ENCODE data around the gene TGFB3.
"Not testable (repeated sequence)": the region's sequence is repeated elsewhere in the genome, so short reads cannot be mapped to it uniquely, and the experiment has no call there.

TGFB3 gene

DNA sequence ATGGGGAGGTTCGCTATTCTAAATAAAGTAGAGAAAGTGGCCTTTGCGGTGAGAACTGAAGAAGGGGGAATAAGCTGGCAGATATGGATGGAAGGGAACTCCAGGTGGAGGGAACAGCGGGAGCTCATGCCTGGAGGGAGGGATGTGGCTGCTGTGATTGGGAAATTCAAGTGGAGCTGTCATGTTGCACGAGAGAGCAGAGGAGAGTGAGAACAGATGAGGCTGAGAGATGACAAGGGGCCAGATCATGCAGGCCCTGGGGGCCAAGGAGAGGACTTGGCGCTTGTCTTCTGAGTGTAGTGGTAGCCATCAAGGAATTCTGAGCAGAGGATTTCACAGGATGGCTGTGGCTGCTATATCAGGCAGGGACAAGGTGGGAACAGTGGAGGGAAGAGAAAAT, 35.0 kb downstream of the TGFB3 start:
- no peak for DNase-seq

DNA sequence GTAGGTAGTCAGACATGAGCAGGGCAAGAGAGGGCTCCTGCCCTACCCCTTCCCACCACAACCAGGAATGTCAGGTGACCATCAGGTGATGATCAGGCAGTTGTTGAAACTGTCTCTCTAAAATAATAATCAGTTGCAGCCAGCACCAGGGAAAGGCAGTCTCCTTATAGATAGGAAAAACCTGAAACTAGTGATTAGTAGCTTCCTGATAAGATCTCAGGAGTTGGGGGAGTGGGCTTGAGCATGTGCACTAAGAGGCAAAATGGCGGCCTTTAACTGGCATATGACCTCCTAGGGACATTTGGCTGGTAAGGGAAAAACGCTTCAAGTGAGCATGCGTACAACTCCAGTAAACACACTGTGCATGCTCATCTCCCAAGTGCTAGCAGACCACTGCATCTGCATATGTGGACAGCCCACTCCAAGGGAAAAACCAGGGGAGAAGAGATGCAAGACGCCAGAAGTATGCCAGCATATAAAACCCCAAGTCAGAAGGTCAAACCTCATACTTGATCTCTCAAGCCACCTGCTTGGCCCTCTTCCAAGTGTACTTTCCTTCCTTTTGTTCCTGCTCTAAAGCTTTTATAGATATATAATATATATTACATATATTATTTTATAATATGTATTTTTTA, 37.1 kb downstream of the TGFB3 start:
- DNase-seq, result no peak

DNA sequence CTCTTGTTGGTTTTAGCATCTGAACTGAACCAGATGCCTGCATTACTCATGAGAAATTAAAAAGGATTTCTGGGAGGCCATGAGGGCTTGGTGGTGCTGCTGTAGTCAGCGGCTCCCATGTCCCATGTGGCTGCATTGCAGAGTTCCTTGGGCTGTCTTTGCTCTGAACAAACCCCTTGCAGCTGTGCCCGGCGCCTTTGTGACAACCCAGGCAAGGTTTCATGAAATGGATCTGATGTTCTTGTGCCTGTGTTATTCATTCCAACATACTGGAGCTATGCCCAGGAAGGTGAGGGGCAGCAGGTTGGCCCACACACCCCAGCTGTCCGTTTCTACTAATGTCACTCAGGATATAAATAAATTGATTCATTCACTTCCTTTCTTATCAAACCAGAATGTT, 40.8 kb downstream of the TGFB3 start:
- no peak for DNase-seq

DNA sequence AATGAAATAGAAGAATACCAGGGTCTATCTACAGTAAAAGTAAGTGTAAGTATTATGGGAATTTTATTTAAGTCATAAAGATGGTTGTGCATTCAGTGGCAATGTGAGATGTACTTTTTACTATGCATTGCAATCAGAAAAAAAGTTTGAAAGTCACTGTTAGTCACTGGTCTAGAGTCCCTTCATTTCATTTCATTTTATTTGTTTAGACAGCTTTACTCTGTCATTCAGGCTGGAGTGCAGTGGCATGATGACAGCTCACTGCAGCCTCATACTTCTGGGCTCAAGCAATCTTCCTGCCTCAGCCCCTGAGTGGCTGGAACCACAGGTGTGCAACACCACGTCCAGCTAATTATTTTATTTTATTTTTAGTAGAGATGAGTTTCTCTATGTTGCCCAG, 42.6 kb downstream of the TGFB3 start:
- DNase-seq, result no peak

DNA sequence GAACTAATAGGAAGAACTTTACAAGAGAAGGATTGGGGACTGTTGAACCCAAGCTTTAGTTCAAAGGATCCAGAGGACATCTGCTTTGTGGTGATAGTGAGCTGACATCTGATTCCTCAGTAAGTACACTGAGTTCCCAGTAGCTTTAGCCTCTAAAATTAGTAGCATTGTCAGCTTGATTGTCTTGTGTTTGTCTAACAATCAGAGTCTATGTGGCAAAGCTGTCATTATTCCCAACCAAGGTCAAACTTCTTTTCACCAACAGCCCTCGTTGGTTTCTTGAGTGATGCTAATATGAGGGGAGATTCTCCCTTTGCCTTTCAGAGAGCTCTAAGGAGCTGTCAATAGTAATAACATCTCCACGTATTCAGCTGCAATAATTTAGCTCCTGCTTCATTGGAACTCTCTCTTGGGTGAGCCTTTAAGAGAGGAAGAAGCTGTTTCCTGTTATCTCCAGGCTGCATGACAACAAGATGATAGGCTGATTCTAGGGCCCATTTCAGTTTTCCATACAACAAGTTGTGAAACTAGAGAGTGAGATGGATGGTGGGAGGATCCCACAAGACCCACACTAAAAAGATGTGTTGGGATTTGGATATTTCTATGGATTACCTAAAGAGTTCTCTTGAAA, 46.7 kb downstream of the TGFB3 start:
- no peak for DNase-seq

DNA sequence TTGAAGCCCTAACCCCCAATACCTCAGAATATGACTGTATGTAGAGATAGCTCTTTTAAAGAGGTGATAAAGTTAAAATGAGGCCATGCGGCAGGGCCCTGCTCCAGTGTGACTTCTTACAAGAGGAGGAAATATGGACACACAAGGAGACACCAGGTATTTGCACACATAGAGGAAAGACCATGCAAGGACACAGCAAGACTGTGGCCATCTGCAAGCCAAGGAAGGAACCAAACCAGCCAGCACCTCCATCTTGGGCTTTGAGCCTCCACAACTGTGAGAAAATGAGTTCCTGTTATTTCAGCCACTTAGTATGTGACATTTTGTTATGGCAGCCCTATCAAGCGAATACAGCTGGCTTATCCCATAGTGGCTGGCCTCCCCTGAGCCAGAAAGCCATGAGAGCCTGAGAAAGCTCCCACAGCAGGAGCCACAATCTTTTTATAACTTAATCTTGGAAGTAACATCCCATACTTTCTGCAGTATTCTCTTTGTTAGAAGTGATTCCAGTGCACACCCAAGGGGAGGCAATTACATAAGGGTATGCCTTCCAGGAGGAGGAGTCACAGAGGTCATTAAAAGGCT, 48.0 kb downstream of the TGFB3 start:
- no peak for DNase-seq

DNA sequence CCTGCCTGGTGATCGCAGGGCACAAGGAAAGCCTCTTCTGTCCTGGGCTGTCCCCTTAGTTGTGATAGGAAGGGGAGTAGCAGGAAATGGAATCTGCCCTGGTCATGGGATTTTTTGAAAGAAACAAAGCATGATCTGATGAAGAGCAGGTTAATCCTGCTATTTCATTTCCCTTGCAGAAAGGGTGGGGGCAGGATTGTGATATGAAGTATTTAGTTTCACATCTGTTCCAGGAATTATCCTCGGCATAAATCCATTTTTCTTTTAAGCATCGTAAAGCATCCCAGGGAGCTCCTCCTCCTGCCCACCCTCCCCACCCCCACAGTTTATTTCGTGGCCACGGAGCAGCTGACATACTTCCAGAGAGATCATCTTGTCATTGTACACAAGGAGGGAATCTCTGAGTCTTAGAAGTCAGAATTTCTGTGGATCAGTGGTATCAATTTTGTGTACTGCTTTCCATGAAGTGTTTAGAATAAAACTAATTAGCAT, 53.1 kb downstream of the TGFB3 start:
- no peak for DNase-seq

DNA sequence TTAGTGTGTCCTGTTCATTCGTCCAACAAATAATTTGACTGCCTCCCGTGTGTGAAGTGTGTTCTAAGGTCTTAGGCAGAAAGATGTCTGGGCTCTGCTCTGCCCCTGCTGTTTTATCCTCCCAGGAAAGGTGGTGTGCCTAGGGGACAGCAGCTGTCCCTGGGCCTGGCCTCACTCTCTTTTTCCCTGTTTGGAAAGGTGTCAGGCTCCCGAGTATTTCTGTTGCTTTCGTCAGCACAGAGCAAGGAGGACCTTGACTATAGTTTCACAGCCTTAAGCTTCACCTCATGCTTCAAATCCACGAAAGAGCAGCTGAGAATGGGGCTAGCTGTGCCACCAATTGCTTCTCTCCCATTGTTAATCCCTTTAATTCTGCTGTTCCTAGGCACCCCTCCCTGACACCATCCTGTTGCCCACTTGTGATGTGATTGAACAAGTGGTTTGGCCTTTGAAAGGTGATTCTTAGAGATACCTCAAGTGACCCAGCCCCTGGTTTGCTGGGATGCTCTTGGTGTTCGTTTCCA, 54.2 kb downstream of the TGFB3 start:
- DNase-seq, result no peak

DNA sequence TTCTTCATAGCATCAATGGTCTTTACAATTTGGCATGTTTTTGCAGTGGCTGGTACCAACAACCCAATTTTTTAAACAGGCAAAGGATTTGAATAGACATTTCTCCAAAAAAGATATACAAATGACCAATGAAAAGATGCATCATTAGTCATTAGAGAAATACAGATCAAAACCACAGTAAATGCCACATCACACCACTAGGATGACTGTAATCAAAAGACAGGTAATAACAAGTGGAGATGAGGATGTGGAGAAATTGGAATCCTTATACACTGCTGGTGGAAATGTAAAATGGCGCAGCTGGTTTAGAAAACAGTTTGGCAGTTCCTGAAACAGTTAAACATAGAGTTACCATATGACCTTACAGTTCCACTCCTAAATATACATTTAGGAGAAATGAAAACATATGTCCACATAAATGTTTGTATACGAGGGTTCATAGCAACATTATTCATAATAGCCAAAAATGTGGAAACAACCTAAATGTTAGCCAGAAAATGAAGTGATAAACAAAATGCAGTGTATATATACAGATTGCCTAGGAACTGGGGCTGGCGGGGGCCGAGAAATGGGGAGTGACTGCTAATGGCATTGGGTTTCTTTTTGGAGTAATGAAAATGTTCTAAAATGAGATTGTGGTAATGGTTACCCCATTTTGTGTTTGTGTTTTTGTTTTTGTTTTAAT, 55.2 kb downstream of the TGFB3 start:
- DNase-seq, result no peak

DNA sequence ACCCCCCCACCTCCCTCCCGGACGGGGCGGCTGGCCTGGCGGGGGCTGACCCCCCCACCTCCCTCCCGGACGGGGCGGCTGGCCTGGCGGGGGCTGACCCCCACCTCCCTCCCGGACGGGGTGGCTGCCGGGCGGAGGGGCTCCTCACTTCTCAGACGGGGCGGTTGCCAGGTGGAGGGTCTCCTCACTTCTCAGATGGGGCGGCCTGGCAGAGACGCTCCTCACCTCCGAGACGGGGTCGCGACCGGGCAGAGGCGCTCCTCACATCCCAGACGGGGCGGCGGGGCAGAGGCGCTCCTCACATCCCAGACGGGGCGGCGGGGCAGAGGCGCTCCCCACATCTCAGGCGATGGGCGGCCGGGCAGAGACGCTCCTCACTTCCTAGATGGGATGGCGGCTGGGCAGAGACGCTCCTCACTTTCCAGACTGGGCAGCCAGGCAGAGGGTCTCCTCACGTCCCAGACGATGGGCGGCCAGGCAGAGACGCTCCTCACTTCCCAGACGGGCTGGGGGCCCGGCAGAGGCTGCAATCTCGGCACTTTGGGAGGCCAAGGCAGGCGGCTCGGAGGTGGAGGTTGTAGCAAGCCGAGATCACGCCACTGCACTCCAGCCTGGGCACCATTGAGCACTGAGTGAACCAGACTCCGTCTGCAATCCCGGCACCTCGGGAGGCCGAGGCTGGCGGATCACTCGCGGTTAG, 56.5 kb downstream of the TGFB3 start:
- DNase-seq, result not testable (repeated sequence)

DNA sequence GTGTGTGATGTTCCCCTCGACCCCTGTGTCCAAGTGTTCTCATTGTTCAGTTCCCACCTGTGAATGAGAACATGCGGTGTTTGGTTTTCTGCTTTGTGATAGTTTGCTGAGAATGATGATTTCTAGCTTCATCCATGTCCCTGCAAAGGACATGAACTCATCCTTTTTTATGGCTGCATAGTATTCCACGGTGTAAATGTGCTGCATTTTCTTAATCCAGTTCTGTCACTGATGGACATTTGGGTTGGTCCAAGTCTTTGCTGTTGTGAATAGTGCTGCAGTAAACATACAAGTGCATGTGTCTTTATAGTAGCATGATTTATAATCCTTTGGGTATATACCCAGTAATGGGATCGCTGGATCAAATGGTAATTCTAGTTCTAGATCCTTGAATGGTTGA, 61.4 kb downstream of the TGFB3 start:
- DNase-seq, result not testable (repeated sequence)

DNA sequence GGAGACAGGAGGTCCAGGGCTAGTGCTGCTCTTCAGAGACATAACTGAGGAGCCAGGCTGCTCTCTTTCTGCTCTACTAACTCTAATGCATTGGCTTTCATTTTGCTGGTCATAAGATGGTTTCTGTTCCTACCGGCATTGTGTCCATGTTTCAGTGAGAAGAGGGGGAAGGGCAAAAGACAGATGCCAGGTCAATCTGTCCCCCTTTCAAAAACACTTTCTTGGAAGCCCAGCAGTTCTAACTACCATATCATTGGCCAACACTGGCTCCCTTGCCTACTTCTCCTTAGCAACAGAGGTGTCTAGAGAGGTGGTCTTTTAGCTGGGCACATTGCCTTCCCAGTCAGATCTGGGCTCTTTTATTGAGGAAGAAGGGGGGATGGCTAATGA, 63.9 kb downstream of the TGFB3 start:
- no peak for DNase-seq

DNA sequence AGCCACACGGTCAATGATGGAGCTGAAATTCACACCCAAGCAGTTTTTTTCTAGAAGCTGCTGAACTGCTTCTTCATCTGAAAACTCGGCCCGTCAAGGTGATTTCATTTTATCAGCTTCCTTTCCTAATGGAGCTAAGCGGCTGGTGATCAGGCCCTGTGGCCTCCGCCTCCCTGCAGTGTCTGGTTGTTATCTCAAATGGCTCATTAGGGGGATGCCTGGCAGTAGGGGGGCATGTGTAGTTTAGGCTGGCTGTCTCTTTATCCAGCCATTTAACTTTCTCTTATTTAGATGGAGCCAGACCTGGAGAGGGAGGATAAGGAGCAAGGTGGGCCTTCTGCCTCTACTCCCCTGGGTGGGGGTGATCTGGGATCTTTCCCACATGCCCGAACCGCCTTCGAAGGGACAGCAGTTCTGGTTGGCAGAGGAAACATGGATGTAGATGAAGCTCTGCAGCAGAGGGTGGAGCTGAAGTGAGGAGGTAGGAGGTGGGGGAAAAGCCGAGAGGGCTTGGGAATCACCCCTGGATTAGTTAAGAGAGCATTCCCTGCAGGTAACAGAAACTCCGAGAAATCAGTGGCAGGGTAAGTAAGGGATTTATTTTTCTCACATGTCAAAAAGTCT, 64.4 kb downstream of the TGFB3 start:
- DNase-seq, result no peak

DNA sequence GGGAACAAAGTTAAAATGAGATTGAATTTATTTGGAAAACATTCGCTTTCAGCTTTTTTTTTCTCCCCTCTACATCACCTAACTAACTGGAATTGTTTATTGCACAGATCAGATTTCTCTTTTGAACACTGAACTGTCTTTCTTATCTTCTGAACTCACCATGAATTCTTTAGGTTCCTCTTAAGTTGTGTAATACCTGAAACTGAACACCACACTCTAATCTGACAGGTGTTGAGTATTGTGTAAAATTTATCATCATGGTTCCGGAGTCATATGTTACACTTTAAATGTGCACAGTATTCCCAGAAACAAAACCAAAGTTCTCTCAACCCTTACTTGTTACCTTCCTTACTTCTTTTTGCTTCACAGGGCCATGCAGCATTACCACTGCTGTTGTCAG, 66.8 kb downstream of the TGFB3 start:
- DNase-seq, result no peak

DNA sequence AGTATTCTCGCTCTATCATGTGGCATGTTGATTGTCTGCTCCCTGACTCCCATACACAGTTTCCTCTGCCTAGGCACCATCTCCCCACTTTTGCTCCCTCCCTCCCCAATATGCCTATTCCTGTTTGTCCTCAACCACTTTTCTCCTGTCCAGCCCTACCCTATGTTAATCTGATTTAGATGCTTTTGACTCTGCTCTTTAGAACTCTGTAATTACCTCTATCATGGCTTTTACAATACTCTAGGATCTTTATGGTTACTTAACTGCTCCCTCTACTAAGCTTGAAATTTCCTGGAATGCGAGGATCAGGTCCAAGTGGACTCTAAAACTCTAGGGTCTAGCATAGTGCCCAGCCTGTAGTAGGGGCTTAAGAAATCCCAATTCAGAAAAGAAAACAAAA, 68.6 kb downstream of the TGFB3 start:
- DNase-seq, result no peak

DNA sequence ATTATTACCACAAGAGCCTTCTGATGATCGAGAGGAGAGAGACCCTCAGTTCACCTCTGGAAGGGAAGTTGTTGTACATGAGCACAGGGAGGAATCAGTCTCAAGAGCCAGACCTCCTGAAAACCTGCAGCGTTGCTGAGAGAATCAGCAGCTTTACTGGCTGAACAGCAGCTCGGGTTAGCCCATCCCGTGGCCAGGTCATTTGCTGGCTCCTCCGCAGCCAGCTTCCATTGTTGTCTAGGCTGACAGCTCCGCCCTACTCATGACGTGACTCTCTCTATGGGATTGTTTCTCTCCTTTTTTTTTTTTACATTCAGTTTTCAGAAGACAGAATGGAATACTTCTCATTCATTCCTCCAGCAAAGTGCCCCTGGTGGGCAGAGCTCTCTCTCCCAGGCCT, 69.9 kb downstream of the TGFB3 start:
- no peak for DNase-seq

DNA sequence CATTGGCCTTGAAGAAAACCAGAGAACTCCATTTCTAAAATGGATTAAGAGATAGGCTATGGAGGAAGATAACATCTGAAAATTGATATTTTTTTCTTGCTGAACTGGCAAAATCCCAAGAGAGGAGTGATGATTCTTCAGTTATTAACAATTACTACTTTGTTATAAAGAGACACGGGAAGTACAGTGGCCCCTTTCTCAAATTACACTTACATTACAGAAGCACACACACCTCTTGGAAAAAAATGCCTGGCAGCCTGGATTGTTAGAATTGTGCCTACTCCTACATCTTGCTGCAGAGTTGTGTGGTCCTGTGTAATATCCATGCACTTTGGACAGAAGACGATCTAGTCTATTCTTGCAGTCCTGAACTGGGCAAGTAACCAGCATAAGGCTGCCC, 71.7 kb downstream of the TGFB3 start:
- DNase-seq, result no peak

DNA sequence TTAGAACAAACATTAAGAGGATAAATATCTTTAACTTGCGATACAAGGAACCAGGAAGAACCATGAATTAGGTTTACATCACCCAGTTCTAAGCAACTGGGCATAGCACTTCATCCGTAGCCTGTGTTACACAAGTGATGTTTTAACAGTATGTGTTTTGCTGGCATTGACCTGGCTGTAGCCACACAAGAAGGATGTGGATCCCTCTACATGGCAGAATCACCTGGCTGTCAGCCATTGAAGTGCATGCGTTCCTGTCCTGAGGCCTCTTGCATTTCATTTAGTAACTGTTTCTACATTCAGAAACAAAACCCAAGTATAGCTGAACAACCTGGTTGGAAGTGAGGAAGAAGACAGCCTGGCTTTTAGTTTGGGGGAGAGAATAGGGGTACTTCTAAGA, 72.2 kb downstream of the TGFB3 start:
- no peak for DNase-seq

Data from CD4-positive, alpha-beta T cell treated with Interleukin-17A for 4 hours (primary cell).